ENCODE measurements around the gene CCDC86.

The CCDC86 gene

DNA sequence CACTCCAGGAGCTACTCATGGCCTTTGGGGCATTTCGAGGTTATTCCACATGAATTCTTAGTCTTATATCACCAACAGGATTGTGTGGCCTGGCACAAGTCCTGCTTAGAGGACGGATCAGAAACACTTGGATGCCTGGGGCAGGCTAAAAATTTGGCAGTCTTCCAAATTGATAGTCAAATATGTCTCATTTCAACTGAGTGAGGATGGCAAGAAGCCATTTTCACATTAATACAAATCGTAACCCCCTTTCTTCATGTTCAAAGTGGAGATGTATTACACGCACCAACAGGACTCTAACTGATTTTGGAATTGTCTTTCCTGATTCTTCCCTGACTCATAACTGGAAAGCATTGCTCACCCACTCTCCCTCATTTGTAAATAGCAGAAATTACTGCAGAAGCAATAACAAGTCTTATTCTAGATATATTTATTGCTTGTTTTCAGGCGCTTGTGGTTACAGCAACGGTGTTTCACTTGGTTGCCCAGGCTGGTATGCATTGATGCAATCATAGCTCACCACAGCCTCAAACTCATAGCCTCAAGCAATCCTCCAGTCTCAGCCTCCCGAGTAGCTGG is 10.3 kb upstream of the CCDC86 start:
- DNase-seq (ENCODE audit: low read depth): no peak

- DNase-seq (ENCODE audit: low read depth): no peak
These were observed 7.0 kb upstream of the CCDC86 start for GRCh38 chr11:60834742-60835533.

GRCh38 chr11:60835534-60835846 is 6.4 kb upstream of the CCDC86 start:
- DNase-seq (ENCODE audit: low read depth): no peak

GRCh38 chr11:60836866-60837515 is 4.9 kb upstream of the CCDC86 start:
- DNase-seq (ENCODE audit: low read depth): no peak

- DNase-seq (ENCODE audit: low read depth): no peak
These were observed 3.8 kb upstream of the CCDC86 start for GRCh38 chr11:60838132-60838531.

DNA sequence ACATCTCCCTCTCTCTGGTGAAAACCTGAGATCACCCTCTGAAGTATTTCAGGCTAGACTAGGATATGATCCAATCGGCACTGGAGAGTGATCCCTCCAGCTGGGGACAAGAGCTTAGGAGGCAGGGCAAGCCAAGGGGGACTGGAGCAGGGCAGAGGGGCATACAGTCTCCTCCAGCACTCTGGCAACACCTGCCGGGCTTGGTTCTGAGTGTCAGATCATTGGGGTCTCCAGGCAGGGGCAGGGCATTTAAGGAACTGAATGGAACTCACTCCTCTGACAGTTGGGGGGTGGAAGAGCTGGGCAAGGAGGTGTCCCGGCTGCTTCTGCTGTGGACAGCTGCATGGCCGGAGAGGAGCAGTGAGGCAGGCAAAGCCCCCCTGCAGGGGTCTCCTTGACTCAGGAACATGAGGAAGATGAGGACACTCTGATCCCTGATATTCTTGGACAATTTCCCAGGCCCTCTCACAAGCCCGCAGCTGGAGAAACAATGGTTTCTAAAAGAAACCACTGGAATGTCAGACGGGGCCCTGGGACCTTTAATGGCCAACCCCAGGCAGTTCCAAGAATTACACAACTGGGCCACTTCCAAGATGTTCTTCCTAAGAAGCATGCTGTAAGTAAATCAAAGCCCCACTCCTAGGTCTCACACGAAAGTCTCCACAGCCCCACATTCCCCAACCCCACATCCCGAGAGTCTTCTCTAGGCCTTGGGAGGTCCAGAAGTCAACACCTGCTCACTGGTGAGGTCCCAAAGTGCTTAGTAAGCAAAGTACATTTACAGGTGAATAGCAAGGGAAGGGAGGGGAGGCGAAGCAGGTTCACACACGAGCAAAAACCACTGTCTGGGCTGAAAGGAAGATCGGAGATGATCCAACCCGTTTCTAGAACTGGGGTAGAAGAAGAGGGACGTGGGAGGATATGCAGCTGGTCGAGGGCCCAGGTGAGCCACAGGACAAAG is 1.2 kb upstream of the CCDC86 start:
- DNase-seq (ENCODE audit: low read depth): no peak

DNA sequence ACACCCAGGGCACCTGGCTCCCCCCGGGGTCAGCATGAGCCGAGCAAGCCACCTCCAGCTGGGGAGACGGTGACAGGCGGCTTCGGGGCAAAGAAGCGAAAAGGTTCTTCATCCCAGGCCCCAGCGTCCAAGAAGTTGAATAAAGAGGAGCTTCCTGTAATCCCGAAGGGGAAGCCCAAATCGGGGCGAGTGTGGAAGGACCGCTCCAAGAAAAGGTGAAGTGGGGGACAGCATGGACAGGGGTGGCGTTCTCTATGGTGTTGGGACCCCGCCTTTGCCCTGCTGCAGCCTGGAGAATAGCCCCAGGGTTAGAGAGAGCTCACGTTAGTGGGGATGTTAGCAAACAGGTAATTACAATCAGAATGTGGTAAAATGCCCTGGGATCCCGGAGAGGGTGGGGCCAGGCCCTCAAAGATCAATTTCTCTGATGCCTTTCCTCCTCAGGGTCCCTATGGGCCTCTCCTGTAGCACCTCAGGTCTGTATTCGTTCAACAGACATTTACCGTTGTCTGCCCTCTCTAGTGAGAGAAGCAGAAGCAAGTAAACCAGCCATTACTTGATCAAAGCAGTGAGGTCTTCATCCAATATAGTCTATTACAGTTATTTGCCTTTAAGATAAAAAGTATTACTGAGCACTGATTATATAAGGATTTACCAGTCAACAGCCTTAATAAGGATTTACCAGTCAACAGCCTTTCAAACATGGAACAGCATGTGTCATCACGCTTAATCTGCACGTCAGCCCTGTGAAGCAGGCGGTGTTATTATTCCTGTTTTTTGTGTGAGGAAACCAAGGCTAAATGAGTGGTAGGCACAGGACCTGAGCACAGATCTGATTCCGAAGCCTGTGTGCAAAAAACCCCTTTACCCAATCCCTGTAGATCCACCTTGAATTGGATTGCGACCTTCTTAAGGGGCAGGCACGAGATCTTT is 1.0 kb downstream of the CCDC86 start:
- DNase-seq (ENCODE audit: low read depth): no peak

- no peak for DNase-seq (ENCODE audit: low read depth)
These were observed 2.3 kb downstream of the CCDC86 start for GRCh38 chr11:60844045-60844869.

DNA sequence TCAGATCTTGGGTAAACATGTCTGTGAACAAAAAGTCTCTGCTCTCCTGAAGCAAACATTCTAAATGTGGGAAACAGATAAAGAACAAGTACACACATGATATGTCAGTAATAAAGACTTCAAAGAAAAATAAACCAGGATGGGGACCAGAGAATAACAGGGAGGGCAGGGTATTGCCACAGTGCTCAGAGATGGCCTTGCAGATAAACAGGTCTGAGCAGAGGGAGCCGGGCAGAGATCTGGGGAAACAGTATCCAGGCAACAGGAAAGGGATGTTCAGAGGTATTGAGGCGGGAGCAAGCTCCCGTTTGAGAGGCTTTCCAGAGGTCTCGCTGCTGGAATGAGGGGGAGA is 2.9 kb downstream of the CCDC86 start:
- no peak for DNase-seq (ENCODE audit: low read depth)

GRCh38 chr11:60845338-60845737 is 3.4 kb downstream of the CCDC86 start:
- no peak for DNase-seq (ENCODE audit: low read depth)

DNA sequence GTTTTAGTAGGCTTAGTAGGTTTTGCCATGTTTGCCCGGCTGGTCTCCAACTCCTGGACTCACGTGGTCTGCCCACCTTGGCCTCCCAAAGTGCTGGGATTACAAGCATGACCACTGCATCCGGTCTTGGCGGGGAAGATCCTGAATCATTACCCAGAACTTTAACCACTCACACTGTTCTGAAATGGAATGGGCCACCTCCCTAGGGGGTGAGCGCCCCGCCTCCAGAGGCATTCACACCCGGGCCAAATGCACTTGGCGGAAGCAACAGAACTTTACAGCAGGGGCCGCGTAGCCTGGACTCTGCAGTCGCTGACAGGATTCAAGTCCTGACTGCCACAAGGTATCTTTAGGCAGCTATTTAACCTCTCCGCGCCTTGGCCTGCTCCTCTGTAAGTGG is 5.4 kb downstream of the CCDC86 start:
- DNase-seq (ENCODE audit: low read depth): no peak

GRCh38 chr11:60847896-60848295 is 6.0 kb downstream of the CCDC86 start:
- DNase-seq (ENCODE audit: low read depth): no peak

DNA sequence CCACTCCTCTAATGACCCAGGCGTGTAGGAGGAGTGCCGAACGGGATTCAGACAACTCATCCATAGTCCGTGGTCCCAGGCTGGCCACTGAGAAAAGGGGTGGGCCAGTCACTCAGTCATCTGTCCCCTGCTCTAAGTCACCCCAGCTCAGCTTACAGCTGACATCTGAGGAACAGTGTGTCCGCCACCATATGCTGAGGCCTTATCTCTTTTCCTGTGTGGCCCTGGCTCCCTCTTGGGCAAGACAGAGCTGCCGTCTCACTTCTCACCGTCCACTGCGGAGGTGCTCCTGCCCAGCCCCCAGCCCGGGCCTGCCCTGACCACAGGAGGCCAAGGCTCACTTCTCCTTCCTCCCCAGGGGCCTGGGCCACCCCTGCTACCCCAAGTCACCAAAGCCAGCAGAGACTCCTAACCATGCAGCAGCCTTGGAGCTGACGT is 6.8 kb downstream of the CCDC86 start:
- DNase-seq (ENCODE audit: low read depth): no peak

GRCh38 chr11:60849641-60850520 is 8.0 kb downstream of the CCDC86 start:
- no peak for DNase-seq (ENCODE audit: low read depth)

DNA sequence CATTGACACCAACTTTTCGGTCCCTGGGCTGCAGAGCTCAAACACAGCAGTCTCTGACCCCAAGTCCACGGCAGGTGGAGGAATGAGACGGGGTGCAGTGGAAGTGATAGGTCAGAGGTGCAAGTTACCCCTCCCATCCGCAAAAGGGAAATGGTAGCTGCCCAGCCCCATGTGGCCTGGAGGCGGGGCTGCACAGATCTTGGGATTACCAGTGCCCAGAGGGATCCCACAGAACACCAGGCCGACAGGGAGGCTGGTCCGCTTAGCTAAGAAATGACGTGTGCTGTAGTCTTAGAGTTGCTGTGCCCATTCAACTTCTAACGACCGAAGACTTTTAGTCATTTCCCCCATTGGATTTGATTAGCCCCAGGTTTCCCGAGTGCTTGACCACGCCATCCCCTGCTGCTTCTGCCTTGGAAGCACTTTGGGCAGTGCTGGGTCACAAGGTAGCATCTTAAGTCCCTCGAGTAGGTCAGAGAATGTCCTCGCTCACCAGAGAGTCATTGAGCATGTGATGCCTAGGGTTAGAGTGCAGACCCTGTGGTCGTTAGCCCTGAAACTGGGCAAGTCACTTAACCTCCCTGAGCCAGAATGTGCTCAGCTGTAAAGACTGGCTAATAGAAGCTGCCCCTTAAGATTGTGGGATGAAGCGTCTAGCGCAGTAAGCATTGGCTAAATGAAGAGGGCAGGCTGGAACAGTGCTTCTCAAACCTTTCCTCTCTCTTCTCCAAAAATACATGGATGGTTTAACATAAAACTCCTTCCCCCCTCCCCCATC is 9.6 kb downstream of the CCDC86 start:
- no peak for DNase-seq (ENCODE audit: low read depth)

DNA sequence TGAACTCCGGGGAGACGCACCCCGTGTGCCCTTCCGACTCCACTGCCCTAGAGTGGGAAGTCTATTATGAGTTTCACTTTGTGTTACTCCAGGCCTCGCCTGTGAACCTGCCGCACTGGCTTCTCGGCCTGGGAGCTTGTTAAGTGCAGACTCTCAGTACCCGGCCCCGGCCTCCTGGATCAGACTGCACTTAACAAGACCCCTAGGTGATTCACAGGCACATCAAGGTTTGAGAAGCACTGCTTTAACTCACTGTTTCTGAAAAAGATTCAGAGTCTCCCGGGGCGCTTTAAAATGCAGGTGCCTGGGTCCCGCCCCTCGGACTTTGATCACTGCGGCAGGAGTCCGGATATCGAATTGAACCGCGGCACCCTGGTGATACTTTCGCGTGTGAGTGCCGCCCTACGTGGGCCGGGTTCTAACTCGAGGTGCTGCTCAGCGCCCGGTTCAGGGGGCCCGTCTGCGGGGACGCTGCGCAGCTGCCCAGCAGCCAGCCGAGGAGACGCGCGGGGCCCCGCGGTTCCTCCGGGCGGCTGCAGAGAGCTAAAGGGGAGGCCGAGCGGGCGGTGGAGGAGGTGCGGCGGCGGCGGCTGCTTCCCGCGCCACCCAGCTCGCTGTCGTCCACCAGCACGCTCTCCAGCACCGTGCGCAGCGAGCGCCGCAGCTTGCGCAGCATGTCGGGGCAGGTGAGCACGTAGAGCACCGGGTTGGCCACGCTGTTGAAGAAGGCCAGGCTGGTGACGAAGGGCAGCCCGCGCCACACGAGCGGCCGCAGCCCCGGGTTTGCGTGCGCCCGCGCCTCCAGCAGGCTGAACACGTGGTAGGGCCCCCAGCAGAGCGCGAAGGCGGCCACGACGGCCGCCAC is 10.4 kb downstream of the CCDC86 start:
- DNase-seq (ENCODE audit: low read depth): no peak
